CD4-positive, alpha-beta T cell treated with Interleukin-4 for 1 hour (primary cell): Measurements from ENCODE around the gene MICA.
A peak's percentile ranks its signal among the peaks of the same experiment; 100 is the strongest.
"Not testable (repeated sequence)": the region's sequence is repeated elsewhere in the genome, so short reads cannot be mapped to it uniquely, and the experiment has no call there.

Experiments used
- DNase-seq, 2 donors: peaks; one replicate each; pipeline ENCODE4 v3.0.0-alpha.2; 2020 to 2022

Gene MICA

DNA sequence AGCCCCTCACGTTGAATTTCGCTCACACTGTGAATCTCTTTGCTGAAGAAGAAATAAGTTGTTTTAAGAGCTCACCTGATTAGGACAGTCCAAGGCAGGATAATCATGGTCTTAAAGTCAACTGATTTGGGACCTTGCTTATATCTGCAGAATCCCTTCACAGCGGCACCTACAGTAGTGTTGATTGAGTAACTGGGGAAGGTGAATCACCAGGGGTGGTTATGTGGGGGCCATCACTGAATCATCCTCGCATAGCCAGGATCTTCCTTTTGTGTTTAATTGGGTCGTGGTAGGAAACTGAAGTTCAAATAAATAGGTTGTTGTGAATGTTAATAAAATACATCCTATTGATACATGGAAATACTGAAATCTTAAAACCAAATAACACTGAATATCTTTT, 20.2 kb upstream of the MICA start:
- DNase-seq = no peak

DNA sequence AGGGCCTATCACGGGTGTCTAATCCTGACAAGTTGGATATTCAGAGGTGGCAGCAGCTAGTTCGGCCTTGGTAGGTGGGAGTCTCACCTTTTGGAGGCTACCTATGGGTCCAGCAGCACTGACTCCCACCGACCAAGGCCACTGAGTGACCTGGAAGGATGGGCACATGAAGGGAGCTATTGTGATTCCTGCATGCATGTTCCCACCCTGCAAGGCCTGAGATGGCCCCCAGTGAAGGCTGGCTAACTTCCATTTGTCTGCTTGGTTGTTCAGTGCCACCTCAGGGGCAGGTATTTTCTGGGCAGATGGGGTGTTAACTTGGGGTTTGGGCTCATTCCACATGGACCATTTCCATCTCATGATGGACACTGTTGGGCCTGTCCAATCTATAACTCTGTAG, 18.4 kb upstream of the MICA start:
- no peak for DNase-seq

DNA sequence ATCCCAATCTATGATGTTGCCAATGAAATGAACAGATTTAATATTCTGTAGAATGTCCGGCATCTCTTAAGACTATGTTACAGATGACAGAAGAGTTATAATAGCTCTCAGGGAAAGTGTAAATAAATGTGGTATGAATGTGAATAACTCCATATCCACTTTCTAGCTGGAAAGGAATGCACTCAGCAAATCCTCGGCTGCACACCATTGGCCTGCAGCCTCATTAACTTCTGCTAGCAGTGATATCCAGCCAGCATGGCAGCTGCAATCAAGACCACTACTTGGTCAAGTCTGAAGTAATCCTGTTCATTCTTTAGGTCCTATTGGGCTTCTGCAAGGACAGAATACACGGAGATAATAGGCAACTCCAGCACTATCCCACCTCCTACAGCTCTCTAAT, 17.3 kb upstream of the MICA start:
- no peak for DNase-seq

DNA sequence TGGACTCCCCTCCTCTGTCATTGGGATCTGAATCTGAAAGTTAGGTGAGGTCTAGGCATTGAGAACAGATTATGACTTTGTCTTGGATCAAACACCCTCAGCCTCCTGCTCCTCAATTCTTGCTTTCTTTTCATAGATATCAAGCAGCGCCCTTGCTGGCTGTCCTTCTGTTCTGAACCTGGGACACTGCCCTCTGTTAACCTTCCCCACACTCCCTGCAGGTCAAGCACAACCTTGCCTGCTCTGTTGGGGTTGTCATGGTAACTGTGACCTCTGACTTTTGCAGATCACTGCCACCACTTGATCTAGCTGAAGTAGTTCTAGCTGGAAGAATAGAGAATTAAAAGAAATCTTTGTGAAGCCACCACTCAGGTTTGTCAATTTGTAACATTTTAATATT, 16.4 kb upstream of the MICA start:
- DNase-seq = no peak

GRCh38 chr6:31388916-31389801, 14.2 kb upstream of the MICA start:
- DNase-seq = not testable (repeated sequence)

- not testable (repeated sequence) for DNase-seq
Observed at GRCh38 chr6:31389802-31390132, 13.6 kb upstream of the MICA start.

DNA sequence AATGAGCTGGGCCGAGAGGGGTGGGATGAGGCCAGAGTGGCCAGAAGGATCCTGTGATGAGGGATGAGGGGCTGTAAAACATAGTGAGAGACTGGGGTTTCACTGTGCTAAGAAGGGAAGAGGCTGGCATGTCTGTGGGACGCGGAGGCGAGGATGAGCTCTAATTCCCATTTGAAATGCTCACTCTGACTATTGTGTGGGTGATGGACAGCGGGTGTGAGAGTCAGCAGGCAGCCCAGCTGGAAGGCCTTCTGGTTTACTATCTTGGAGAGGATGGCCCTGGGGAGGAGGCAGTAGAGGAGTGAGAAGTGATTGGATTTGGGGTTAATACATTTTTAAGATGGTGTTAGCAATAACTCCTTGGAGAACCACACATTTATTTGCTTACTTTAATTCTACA, 9.5 kb upstream of the MICA start:
- DNase-seq = no peak

DNA sequence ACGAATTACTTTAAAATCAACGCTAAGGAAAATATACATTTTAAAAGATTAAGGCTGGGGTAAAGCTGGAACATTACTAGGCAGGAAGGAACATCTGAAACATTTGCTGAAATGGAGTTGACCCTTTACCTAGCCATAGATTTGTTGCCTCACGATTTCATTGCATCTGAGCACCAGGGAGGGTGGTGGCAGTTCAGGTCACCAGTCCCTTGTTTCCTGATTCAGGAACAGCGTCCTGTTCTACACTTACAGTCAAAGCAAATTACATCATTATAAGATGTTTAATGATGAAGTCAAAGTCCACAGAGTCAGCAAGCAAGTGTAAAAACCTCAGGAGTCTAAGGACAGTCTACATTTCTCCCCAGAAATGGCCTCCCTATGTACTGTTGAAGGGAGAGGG, 9.0 kb upstream of the MICA start:
- no peak for DNase-seq

- DNase-seq = no peak
Observed at GRCh38 chr6:31395832-31396231, 7.6 kb upstream of the MICA start.

DNA sequence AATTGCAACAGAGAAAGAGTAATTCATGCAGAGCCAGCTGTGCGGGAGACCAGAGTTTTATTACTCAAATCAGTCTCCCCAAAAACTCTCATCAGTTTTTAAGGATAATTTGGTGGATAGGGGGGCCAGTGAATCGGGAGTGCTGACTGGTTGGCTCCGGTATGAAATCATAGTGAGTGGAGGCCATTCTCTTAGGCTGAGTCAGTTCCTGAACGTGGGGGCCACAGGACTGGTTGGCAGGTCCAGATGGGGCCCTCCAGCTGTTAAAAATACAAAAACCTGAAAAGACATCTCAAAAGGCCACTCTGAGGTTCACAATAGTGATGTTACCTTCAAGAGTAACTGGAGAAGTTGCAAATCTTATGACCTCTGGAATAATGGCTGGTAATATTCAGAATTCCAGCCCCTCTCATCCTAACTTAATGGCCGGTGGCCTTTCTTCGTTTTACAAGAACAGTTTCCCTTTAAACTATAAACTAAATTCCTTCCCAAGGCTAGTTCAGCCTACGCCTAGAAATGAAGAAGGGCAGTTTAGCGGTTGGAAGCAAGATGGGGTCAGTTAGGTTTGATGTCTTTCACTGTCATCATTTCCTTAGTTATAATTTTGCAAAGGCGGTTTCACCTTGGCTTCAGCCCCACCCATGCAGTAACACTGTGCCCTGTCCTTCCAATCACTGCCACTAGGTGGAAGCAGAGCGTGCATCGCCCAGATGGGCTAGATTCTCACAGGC, 6.8 kb upstream of the MICA start:
- DNase-seq = peak; percentile 86 to 89

DNA sequence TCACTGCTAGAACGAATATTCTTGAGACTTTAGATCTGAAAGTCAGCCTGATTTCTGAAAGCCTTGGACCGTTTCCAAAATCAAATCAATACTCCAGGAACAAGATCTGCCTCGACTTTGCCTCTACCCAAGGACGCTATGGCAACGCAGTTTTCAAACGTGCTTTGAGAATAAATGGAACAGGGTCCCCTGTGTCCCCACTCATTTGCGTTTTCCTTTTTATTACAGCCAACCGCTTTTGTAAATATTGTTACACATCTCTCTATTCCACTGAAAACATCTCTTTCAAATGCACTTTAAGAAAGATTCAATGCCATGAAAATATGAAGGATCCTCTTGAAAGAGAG, 6.3 kb upstream of the MICA start:
- DNase-seq = not testable (repeated sequence)

DNA sequence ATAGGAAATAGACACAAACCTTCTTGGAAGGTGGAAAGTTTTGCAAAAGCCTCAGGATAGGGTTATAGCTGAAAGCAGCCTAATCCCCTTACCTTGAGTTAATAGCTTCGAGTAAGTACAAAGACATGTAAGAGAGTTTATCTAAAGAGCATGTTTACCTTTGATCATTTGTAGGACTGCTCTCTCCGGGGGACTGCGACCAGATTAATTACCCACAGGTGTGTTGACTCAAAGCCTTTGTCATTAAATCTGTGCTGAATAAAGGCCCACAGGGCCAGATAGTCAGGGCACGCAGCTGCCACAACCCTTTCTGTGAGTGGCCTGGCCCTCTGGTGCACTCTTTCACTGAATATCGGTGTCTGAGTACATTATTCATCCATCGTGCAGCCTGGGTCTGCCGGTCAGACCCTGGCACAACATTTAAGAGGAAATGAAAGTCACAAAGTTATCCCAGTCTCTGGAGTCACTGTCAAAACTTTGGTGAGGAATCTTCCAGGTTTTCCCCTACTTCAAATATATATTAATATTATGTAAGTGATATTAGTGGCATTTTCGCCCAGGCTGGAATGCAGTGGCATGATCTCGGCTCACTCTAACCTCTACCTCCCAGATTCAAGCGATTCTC, 5.4 kb upstream of the MICA start:
- no peak for DNase-seq

GRCh38 chr6:31399589-31400466, 3.6 kb upstream of the MICA start:
- DNase-seq = peak; percentile 56 to 60

- peak; percentile 82 to 85 for DNase-seq
Observed at GRCh38 chr6:31400467-31401289, 2.7 kb upstream of the MICA start.

- peak in 1 of 2 donors; percentile 19 for DNase-seq
Observed at GRCh38 chr6:31401403-31401802, 2.0 kb upstream of the MICA start.

DNA sequence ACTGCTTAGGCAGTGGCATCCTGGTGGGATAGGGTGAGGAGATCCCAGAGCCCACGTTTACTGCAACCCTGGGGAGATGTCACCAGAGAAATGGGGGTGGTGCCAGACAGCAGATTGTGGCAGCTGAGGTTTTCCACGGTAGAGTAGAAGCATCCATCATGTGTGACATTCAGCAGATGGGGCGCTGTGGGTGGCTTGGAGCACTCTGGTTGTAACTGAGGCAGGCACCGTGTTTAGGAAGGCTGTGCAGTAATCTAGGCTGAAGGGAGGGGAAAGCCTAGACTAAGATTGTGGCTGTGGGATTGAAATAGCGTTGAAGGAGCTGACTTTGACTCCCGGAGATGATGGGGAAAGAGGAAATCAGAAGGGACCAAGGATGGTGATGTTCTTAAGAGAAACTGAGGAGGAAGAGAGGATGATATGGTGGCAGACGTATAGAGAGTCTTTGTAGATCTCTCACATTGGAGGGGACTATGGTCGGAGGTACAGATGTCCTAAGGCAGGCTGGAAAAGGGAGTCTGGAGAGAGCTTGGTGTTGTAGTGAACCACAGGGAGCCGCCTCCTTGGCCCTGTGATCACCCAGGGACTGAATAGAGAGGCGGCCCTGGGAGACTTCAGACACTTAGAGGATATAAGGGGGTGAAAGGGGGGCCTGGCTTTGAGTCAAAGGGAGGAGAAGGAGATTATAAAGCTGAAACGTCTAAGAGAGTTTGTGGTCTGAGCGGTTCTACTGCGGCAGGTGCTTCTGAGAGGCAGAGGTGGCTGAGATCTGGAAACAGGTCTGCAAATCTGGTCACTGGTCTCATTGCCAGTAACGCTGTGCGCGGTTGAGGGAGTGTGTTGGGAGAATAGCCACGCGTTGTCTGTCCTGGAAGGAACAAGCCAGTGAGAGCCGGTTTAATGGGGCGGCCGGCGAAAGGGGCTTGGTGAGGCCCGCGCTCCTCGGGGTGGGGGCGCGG, 792 bp upstream of the MICA start:
- peak; percentile 32 to 54 for DNase-seq

- not testable (repeated sequence) for DNase-seq
Observed at GRCh38 chr6:31404061-31404364, 618 bp downstream of the MICA start.

DNA sequence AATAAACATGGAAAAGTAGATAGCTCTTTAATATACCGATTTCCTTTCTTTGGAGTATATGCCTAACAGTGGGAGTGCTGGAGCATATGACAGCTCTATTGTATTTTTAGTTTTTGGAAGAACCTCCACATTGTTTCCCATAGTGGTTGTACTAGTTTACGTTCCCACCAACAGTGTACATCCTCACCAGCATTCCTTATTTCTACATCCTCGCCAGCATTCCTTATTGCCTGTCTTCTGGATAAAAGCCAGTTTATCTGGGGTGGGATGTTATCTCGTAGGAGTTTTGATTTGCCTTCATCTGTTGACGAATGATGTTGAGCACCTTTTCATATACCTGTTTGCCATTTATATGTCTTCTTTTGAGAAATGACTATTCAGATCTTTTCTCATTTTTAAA, 2.6 kb downstream of the MICA start:
- no peak for DNase-seq

DNA sequence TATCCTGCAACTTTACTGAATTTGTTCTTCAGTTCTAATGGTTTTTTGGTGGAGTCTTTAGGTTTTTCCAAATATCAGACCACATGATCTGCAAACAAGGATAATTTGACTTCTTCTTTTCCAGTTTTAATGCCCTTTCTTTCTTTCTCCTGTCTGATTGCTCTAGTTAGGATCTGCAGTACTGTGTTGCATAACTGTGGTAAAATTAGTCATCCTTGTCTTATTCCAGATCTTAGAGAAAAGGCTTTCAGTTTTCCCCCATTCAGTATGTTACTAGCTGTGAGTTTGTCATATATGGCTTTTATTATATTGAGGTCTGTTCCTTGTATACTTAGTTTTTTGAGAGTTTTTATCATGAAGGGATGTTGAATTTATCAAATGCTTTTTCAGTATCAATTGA, 4.3 kb downstream of the MICA start:
- no peak for DNase-seq

DNA sequence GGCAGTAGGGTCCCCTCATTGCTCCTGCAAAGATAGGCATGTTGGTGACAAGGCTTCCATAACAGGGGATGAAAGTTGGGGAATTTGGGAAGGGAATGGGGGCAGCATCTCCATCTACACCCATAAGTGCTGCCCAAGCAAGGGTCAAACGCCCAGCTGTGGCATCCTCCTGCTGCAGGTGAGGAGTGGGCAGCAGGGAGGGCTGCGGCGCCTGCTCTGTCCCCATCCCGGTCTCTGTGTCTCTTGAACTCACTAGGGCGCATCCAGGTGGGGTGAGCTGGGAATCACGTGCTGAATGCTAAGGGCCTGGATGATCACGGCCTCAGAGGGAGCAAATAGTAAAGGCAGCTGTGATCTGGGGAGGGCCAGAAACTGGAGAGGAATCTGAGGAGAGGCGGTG, 9.1 kb downstream of the MICA start:
- no peak for DNase-seq

- DNase-seq = not testable (repeated sequence)
Observed at GRCh38 chr6:31414148-31414770, 10.9 kb downstream of the MICA start.
